HL-60 (cell line): ENCODE measurements around the gene PSMB7.

Experiments
- CTCF ChIP-seq: IDR thresholded peaks from one replicate; pipeline ENCODE4 v1.5.1; 2011; ENCODE audit warnings: low read length, control low read depth, inconsistent platforms; ENCODE audit not compliant: insufficient read depth
- POLR2AphosphoS5 ChIP-seq: IDR thresholded peaks from 2 replicates; pipeline ENCODE4 v1.6.1; 2012; ENCODE audit warnings: low read depth

GRCh38 chr9:124347968-124348358, 67.3 kb downstream of the PSMB7 start:
- TF ChIP-seq CTCF (no peak), POLR2AphosphoS5 (no peak; the same call in 1 of the 2 replicates)
